NCI-H128 (cell line): ENCODE results near the gene CECR2.

Source experiments
- DNase-seq: peaks from one replicate; lab custom pipeline; 2025; ENCODE audit not compliant: unreplicated experiment; lab: John Stamatoyannopoulos, UW

The CECR2 gene

DNA sequence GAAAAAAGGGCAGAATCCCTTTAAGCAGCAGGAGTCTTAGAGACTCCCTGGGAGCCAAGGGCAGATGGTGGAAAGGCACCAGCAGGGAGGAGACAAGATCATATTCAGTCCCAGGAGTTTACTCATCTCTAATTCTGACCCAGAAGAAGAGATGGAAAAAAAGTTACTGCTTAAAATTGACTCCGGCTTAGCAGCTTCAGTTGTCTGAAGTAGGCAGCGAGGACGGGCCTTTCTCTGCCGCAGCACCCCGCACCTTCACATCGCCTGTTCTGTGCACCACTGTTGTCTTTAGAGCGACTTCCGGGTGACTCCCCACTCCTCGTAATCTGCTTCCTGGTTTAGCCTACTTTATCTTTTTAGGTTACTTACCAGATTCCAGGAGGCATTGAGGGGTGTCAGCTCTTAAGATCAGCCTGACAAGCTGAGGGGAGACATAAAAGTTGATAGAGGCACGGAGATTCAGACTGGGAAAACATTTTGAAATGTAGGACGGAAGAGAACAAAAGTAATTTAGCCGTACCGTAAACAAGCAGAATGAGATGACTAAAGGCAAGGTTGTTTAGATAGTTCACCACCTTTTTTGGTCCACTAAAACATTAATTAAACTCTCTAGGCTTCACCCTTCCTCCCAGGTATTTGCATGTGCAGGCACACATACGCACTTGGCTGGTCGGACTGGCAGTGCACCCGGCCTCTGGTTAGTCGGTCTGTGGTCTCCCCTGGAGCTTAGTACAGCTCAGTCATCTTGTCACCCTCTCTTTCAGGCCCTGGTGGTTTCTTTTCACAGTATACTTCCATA is 74.3 kb downstream of the CECR2 start:
- DNase-seq = no peak

- no peak for DNase-seq
Observed at GRCh38 chr22:17444204-17444504, 74.9 kb downstream of the CECR2 start.

DNA sequence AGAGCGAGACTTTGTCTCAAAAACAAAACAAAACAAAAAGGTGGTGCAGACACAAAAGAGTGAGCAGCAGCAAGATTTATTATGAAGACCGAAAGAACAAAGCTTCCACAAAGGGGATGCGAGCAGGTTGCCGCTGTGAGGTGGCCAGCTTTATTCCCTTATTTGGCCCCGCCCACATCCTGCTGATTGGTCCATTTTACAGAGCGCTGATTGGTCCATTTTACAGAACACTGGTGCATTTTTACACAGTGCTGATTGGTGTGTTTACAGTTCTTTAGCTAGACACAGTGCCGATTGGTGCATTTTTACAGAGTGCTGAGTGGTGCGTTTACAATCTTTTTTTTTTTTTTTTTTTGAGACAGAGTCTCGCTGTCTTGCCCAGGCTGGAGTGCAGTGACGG is 77.4 kb downstream of the CECR2 start:
- DNase-seq = no peak

GRCh38 chr22:17451316-17451715 is 82.1 kb downstream of the CECR2 start:
- DNase-seq = no peak

DNA sequence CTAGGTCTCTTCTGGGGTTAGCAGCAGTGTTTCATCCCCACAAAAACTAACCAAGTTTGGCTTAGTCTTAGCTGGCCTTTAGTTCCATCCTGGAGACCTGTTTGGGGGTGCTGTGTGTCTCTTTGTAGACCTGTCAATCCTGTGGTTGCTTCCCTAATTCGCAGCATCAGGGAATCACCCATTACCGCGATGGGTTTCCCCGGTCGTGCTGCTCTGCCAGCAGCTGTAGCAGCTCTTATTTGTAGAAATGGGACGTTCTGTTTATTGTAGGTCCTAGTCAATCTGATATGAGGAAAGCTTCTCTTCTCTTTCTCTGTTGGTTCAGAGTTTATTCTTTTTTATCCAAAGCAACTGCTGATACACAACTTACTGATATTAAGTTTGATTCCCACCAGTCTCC is 91.6 kb downstream of the CECR2 start:
- DNase-seq = no peak

- DNase-seq = no peak
Observed at GRCh38 chr22:17470880-17471500, 101.7 kb downstream of the CECR2 start.

DNA sequence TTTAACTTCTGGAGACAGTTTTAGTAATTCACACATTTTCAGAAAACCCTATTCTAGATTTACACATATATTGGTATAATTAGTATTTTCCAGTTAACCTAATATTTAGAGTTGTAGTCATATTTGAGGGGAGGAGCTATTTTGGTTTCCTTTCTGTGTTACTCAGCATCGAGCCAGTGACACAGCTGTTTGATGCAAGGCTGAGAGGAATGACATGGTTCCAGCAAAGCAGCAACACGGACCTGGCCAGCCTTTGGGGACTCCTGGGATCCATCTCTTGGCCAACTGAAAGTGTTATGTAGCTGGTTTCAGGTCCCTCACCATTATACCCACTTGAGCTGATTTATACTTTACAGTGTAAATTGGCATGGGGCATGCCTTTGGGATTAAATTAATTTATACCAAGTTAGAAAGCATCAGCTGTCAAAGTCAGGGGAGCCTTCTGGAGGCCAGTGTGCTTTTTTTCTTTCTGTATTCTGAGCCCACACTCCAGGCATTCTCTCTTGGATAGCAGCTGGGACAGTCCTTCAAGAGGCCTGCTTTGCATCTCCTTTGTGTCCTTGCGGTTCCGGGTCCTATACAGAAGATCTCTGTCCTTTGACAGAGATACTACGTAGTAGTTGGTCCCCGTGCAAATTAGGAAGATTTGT is 102.8 kb downstream of the CECR2 start:
- DNase-seq = no peak

GRCh38 chr22:17472932-17473331 is 103.7 kb downstream of the CECR2 start:
- no peak for DNase-seq

- no peak for DNase-seq
Observed at GRCh38 chr22:17475318-17476230, 106.3 kb downstream of the CECR2 start.

- no peak for DNase-seq
Observed at GRCh38 chr22:17476838-17477237, 107.6 kb downstream of the CECR2 start.

DNA sequence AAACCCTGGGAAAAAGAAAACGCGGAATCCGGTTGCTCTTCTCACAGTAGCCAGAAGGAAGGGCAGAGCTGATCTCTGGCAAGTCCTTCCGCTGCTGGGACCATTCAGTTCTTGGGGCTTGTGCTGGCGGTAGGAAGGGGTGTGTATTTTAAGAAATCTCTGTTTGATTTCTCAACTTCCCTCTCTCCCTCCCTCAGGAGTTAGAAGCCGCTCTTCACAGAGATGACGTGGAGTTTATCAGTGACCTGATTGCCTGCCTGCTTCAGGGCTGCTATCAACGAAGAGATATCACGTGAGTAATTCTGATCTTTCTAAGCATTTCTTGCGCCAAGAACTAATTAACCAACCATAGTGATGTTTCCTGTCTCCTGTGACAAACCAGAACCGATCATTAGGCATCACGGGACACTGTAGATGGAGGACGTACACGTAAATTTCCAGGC is 108.2 kb downstream of the CECR2 start:
- no peak for DNase-seq

DNA sequence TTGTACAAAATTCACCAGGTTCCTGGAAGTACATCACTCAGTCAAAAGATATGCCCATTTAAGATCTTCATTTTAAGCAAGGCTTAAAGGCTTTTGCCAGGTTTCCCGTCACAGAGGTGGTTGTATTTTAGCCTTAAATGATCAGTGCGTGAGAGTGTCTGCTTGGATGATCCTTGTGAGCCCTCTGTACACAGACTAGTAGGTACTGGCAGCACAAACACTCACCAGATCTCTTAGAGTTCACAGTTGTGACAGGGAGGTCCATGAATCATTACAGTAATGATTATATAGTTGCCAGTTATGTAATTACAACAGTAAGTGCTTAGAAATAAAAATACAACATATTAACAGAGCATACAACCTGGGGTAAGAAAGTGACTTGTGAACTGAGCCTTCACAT is 109.9 kb downstream of the CECR2 start:
- DNase-seq = no peak

GRCh38 chr22:17481424-17481823 is 112.2 kb downstream of the CECR2 start:
- no peak for DNase-seq

- DNase-seq = no peak
Observed at GRCh38 chr22:17483688-17484372, 114.6 kb downstream of the CECR2 start.

GRCh38 chr22:17484608-17485007 is 115.3 kb downstream of the CECR2 start:
- DNase-seq = no peak

GRCh38 chr22:17486313-17486712 is 117.1 kb downstream of the CECR2 start:
- DNase-seq = no peak

DNA sequence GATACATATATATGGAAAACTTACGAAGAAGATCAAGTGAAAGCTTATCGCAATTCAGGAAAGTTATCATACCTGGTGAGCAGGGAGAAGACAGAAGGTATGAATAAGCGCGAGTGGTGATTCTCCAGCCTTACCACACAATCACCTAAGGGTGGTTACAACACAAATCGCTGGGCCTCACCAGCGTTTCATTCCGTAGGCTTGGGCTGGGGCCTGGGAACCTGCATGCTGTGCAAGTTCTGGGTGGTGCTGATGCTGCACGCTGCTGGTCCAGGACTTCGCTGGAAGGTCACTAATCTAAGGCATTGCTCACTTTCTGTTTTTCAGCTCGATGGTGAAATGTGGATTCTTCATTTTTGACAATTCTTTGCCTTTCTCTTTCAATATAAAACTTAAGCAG is 117.5 kb downstream of the CECR2 start:
- DNase-seq = no peak

DNA sequence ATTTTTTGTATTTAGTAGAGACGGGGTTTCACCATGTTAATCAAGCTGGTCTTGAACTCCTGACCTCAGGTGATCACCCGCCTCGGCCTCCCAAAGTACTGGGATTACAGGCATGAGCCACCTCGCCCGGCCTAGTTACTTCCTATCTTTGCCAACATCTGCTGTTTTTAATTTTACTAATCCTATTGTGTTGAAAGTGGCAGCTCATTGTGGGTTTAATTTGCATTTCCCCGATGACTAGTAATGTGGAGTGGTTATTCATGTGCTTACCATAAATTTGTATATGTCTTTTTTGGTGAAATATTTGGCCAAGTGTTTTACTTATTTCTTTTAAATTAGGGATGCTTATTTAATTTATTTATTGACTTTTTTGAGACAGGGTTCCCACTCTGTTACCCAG is 119.8 kb downstream of the CECR2 start:
- DNase-seq = no peak

DNA sequence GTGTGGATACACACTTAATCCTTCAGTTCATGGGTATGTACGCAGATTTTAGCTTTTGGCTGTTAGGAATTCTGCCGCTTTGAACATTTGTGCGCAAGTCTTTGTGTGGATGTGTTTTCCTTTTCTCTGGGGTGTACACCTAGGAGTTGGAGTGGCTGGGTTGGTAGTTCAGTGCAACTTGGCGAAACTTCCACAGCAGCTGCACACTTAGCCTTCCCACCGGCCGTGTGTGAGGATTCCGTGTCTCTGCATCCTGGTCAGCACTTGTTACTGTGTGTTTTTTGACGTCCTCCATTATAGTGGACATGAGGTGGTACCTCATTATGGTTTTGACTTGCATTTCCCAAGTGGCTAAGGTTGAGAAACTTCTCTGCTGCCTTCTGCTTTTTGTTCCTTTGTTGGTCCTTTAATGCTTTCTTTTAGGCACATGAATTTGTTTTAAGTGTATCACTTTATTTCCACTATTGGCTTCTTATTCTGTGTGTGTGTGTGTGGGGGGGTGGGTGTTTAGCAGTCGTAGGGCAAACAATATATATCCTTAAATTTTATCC is 121.9 kb downstream of the CECR2 start:
- DNase-seq = no peak

GRCh38 chr22:17492247-17492646 is 123.0 kb downstream of the CECR2 start:
- no peak for DNase-seq
